Liver (tissue), 9 donors: ENCODE measurements around the gene STPG1. TPM values are rescaled to one million over a fixed set of nuclear protein-coding genes. Genes with fewer than 3 reads are reported as not detected.

Source experiments
- DNase-seq: peaks from one replicate; pipeline ENCODE4 v3.0.0-alpha.2; 2017; ENCODE audit warnings: low spot score
- H3K27ac ChIP-seq, 2 donors: one replicate each; pipeline ENCODE4 v1.7.0; 2013; ENCODE audit warnings: inconsistent platforms in 2 of 2, low read length in 2 of 2, control low read depth in 1 of 2, low read depth in 1 of 2, mild to moderate bottlenecking in 1 of 2
- H3K27me3 ChIP-seq, 4 donors: one replicate each; pipeline versions ENCODE4 v1.6.1 to v1.7.0; 2013; ENCODE audit warnings: low read length in 3 of 4, inconsistent platforms in 1 of 4, mild to moderate bottlenecking in 1 of 4, moderate library complexity in 1 of 4; ENCODE audit not compliant: control insufficient read depth in 4 of 4, insufficient read depth in 4 of 4
- H3K36me3 ChIP-seq, 4 donors: one replicate each; pipeline versions ENCODE4 v1.6.1 to v1.7.0; 2013; ENCODE audit warnings: low read length in 3 of 4, mild to moderate bottlenecking in 3 of 4, low read depth in 1 of 4, moderate library complexity in 1 of 4; ENCODE audit not compliant: control insufficient read depth in 4 of 4, insufficient read depth in 3 of 4
- H3K4me1 ChIP-seq, 4 donors: one replicate each; pipeline versions ENCODE4 v1.6.1 to v1.7.0; 2013; ENCODE audit warnings: low read length in 3 of 4, mild to moderate bottlenecking in 3 of 4, moderate library complexity in 1 of 4; ENCODE audit not compliant: control insufficient read depth in 4 of 4, insufficient read depth in 4 of 4
- H3K4me3 ChIP-seq, 3 donors: one replicate each; pipeline versions ENCODE4 v1.6.1 to v1.7.0; 2013; ENCODE audit warnings: low read length in 3 of 3, control low read depth in 1 of 3, low read depth in 1 of 3, mild to moderate bottlenecking in 1 of 3
- H3K9ac ChIP-seq, 2 donors: one replicate each; pipeline ENCODE4 v1.7.0; 2013; ENCODE audit warnings: low read length in 2 of 2, mild to moderate bottlenecking in 2 of 2, moderate library complexity in 2 of 2, control low read depth in 1 of 2, low read depth in 1 of 2
- H3K9me3 ChIP-seq, 4 donors: one replicate each; pipeline versions ENCODE4 v1.6.1 to v1.7.0; 2013; ENCODE audit warnings: low read length in 3 of 4; ENCODE audit not compliant: control insufficient read depth in 4 of 4
- ATF3 ChIP-seq: IDR thresholded peaks from 2 replicates; pipeline ENCODE4 v1.6.1; 2016; ENCODE audit warnings: antibody characterized with exemption
- CTCF ChIP-seq: fragments of 150-350 bp; IDR thresholded peaks from 2 replicates; pipeline ENCODE4 v1.5.1; 2017; ENCODE audit warnings: improper control_type of control experiment, low read depth, low read length; ENCODE audit not compliant: missing input control
- EGR1 ChIP-seq, 2 donors: IDR thresholded peaks; 2 replicates each; pipeline ENCODE4 v1.6.1; 2016 to 2018; ENCODE audit warnings: antibody characterized with exemption in 2 of 2, low read depth in 2 of 2
- FOXA1 ChIP-seq: IDR thresholded peaks from 2 replicates; pipeline ENCODE4 v1.6.1; 2016; ENCODE audit warnings: antibody characterized with exemption
- HNF4A ChIP-seq, 2 donors: conservative IDR thresholded peaks; 2 replicates each; pipeline ENCODE4 v1.6.1; 2016; ENCODE audit warnings: antibody characterized with exemption in 2 of 2, mild to moderate bottlenecking in 2 of 2
- HNF4G ChIP-seq: IDR thresholded peaks from 2 replicates; pipeline ENCODE4 v1.6.1; 2016; ENCODE audit warnings: antibody characterized with exemption
- MAX ChIP-seq: IDR thresholded peaks from 2 replicates; pipeline ENCODE4 v1.6.1; 2016; ENCODE audit warnings: antibody characterized with exemption
- RAD21 ChIP-seq, 2 donors: IDR thresholded peaks; 2 replicates each; pipeline ENCODE4 v1.6.1; 2016; ENCODE audit warnings: antibody characterized with exemption in 2 of 2, mild to moderate bottlenecking in 2 of 2
- REST ChIP-seq: IDR thresholded peaks from 2 replicates; pipeline ENCODE4 v1.6.1; 2016; ENCODE audit warnings: antibody characterized with exemption, mild to moderate bottlenecking
- RXRA ChIP-seq, 2 donors: IDR thresholded peaks; 2 replicates each; pipeline ENCODE4 v1.6.1; 2017 to 2018; ENCODE audit warnings: antibody characterized with exemption in 2 of 2, mild to moderate bottlenecking in 1 of 2
- SP1 ChIP-seq: IDR thresholded peaks from 2 replicates; pipeline ENCODE4 v1.6.1; 2018; ENCODE audit warnings: antibody characterized with exemption, mild to moderate bottlenecking
- TAF1 ChIP-seq: conservative IDR thresholded peaks from 2 replicates; pipeline ENCODE4 v1.6.1; 2016; ENCODE audit warnings: antibody characterized with exemption, mild to moderate bottlenecking
- YY1 ChIP-seq: IDR thresholded peaks from 2 replicates; pipeline ENCODE4 v1.6.1; 2016; ENCODE audit warnings: antibody characterized with exemption, mild to moderate bottlenecking
- ZBTB33 ChIP-seq: IDR thresholded peaks from 2 replicates; pipeline ENCODE4 v1.6.1; 2016; ENCODE audit warnings: antibody characterized with exemption
- WGBS: extraction: QIAGEN DNeasy Blood & Tissue Kit; methylation state at CpG from one replicate; pipeline ENCODE4 v1.1.7; 2013; 5-methylcytosine and 5-hydroxymethylcytosine counted together
- polyA plus RNA-seq, 2 donors: library from polyadenylated mRNA; stranded (reverse) in 1 of 2; unstranded in 1 of 2; fragments of 200-250 nt in 1 of 2; fragments of >200 nt in 1 of 2; fragmentation: Nextera tagmentation in 1 of 2; extraction: Ambion mirVana in 1 of 2; gene quantifications; one replicate each; pipeline versions ENCODE4 v1.2.1 to v1.2.3, GENCODE V29; 2013 to 2015
- total RNA-seq, 2 donors: library from RNA; depleted of rRNA; stranded (reverse); fragments of >200 nt; gene quantifications; one replicate each; pipeline ENCODE4 v1.2.3, GENCODE V29; 2014
- donor health status: healthy.
- donor health status: healthy.
- donor health status: healthy.
- donor health status: healthy.
- donor health status: healthy.

Gene STPG1
- total and polyA plus RNA-seq, 4 donors = 0.92 to 2.9 (median 1.0) TPM

- TF ChIP-seq EGR1 (IDR thresholded peaks at IDR 0.05; ENCODE audit: low read depth in 2 of 2) (no peak), FOXA1 (no peak), RAD21 (IDR thresholded peaks at IDR 0.05) (no peak), HNF4G (no peak), MAX (no peak)
Measured at GRCh38 chr1:24369199-24369598, 44.4 kb downstream of the STPG1 start (continued).

GRCh38 chr1:24366707-24367106, 46.9 kb downstream of the STPG1 start:
- Histone ChIP-seq H3K27ac (no peak overlapping the region), H3K4me3 (no peak overlapping the region), H3K9me3 (no peaks in the 10 kb centered on the region), H3K4me1 (no peaks in the 10 kb centered on the region), H3K36me3 (no peaks in the 10 kb centered on the region), H3K9ac (no peak overlapping the region), H3K27me3 (no peaks in the 10 kb centered on the region)
- WGBS = 95% methylated on average over 9 of the region's 9 CpGs
- DNase-seq = no peak
- TF ChIP-seq RAD21 (IDR thresholded peaks at IDR 0.05) (no peak), CTCF (no peak), REST (no peak), SP1 (no peak), ZBTB33 (no peak), HNF4A (conservative IDR thresholded peaks at IDR 0.05) (no peak), TAF1 (no peak), FOXA1 (no peak), EGR1 (IDR thresholded peaks at IDR 0.05; ENCODE audit: low read depth in 2 of 2) (no peak), HNF4G (no peak), RXRA (IDR thresholded peaks at IDR 0.05) (no peak)

- Histone ChIP-seq H3K9ac (no peak overlapping the region), H3K27ac (no peak overlapping the region), H3K36me3 (no peaks in the 10 kb centered on the region), H3K4me3 (no peak overlapping the region), H3K4me1 (no peaks in the 10 kb centered on the region), H3K9me3 (no peaks in the 10 kb centered on the region), H3K27me3 (no peaks in the 10 kb centered on the region)
- TF ChIP-seq REST (no peak), CTCF (no peak), YY1 (no peak), RAD21 (IDR thresholded peaks at IDR 0.05) (no peak), ATF3 (no peak)
- 86% methylated on average over 11 of the region's 11 CpGs for WGBS
- DNase-seq = no peak
Measured at GRCh38 chr1:24364975-24365678, 48.5 kb downstream of the STPG1 start.
